Right lobe of liver (tissue), 6 donors: ENCODE results near the gene AK5. TPM values are rescaled to one million over a fixed set of nuclear protein-coding genes. Genes with fewer than 3 reads are reported as not detected.

ENCODE experiments used
- ATAC-seq, 4 donors: fragments of 200-7000 bp; cut with Tn5 transposase; one replicate each; pipeline ENCODE4 v1.9.1; 2020; ENCODE audit warnings: mild to moderate bottlenecking in 4 of 4, moderate library complexity in 4 of 4
- DNase-seq, 3 donors: peaks; one replicate each; pipeline ENCODE4 v3.0.0-alpha.2; 2020
- H3K27ac ChIP-seq, 3 donors: fragments of 200-600 bp; one replicate each; pipeline ENCODE4 v1.8.0; 2022
- H3K27me3 ChIP-seq, 2 donors: fragments of 200-600 bp; one replicate each; pipeline ENCODE4 v1.8.0; 2022
- H3K36me3 ChIP-seq, 4 donors: fragments of 200-600 bp; sonication (generic) in 1 of 4; one replicate each; pipeline versions ENCODE4 v1.5.1 to v1.8.0; 2017 to 2022; ENCODE audit warnings: control low read depth in 1 of 4
- H3K4me1 ChIP-seq, 4 donors: fragments of 200-600 bp; sonication (generic) in 1 of 4; one replicate each; pipeline versions ENCODE4 v1.5.1 to v1.8.0; 2017 to 2022; ENCODE audit warnings: control low read depth in 1 of 4
- H3K4me3 ChIP-seq, 3 donors: fragments of 200-600 bp; one replicate each; pipeline ENCODE4 v1.8.0; 2022
- H3K9me3 ChIP-seq, 4 donors: fragments of 200-600 bp; sonication (generic) in 1 of 4; one replicate each; pipeline versions ENCODE4 v1.5.1 to v1.8.0; 2017 to 2022; ENCODE audit warnings: control low read depth in 1 of 4
- POLR2A ChIP-seq: fragments of 450-650 bp; IDR thresholded peaks from one replicate; pipeline ENCODE4 v1.6.1; 2017; ENCODE audit warnings: antibody characterized with exemption, mild to moderate bottlenecking
- WGBS: methylation state at CpG from one replicate; pipeline ENCODE4 v1.1.6; 2018; ENCODE audit warnings: low coverage, low lambda C conversion rate; ENCODE audit not compliant: insufficient coverage; ENCODE audit errors: missing lambda C conversion rate; 5-methylcytosine and 5-hydroxymethylcytosine counted together
- intact Hi-C, 2 donors: fragments of 100-400 bp; cut with DNase I; formaldehyde crosslinking; loops; one replicate each; pipeline versions ENCODE4 v1.11.2 to v1.14.1; 2022
- total RNA-seq, 6 experiments: library from RNA; depleted of rRNA in 2 of 6; stranded (reverse); fragments of >200 nt in 2 of 6; fragmentation: NEBNext Ultra II Directional in 3 of 6; extraction: Animal tissue kit (Norgen Biotek cat#: 25700) in 3 of 6; gene quantifications; one replicate each; pipeline versions ENCODE4 v1.1.0 to v1.2.4, GENCODE V29; 2016 to 2023
- TF ChIP-seq, protein P1 (sequence below), 4 donors: fragments of 200-600 bp in 3 of 4; fragments of 450-650 bp in 1 of 4; IDR thresholded peaks; one replicate each; pipeline versions ENCODE4 v1.5.1 to v1.8.0; 2016 to 2022; ENCODE audit warnings: antibody characterized with exemption in 4 of 4, mild to moderate bottlenecking in 2 of 4
- donor health status: DM: no; HTN: yes; CAD: no.
- donor health status: DM: no; HTN: no; CAD: no.
- donor health status: DM: no; HTN: no; CAD: no.
- donor health status: DM: no; HTN: yes; CAD: no.
- donor health status: DM: no; HTN: yes; CAD: no.

AK5 gene
- total RNA-seq, 6 experiments from 2014 or later, result 0.47 to 0.53 TPM; not detected in 4

DNA sequence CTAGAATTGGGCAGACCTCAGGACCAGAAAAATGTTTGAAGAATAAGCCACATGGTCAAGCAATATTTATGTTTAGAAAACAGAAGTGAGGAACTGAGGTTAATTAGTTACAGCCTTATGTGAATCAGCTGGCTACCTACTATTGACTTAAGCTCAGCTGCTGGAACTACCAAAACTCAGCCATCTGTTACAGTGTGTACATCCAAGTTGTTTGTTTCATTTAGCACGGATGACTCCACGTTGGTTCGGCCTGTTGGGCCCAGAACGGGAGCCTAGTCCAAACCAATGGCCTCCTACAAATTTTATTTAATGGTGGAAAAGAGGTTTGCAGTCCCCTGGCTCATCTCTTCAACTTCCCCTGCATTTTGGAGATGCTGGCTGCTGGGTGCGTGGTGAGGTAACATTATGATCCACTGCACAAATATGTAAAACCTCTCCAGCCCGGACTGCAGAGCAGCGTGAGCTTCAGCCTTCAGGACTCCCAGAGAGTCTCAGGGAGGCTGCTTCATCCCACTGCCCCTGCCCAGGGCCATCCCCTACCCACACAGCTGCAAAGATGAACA lies 257.2 kb downstream of the AK5 start:
- TF ChIP-seq, protein P1, sequence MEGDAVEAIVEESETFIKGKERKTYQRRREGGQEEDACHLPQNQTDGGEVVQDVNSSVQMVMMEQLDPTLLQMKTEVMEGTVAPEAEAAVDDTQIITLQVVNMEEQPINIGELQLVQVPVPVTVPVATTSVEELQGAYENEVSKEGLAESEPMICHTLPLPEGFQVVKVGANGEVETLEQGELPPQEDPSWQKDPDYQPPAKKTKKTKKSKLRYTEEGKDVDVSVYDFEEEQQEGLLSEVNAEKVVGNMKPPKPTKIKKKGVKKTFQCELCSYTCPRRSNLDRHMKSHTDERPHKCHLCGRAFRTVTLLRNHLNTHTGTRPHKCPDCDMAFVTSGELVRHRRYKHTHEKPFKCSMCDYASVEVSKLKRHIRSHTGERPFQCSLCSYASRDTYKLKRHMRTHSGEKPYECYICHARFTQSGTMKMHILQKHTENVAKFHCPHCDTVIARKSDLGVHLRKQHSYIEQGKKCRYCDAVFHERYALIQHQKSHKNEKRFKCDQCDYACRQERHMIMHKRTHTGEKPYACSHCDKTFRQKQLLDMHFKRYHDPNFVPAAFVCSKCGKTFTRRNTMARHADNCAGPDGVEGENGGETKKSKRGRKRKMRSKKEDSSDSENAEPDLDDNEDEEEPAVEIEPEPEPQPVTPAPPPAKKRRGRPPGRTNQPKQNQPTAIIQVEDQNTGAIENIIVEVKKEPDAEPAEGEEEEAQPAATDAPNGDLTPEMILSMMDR (IDR thresholded peaks at IDR 0.05), result no peak
- peak; percentile 91 to 96 (median 92) for ATAC-seq
- Histone ChIP-seq H3K36me3 (no peaks in the 10 kb centered on the region), H3K9me3 (no peaks in the 10 kb centered on the region), H3K4me1 (peaks cover 0 to 18% (median 8%) of the 10 kb centered on the region in 4 donors), H3K4me3 (no peak overlapping the region), H3K27ac (peak overlapping the region in 2 of 3 donors; percentile 50 to 72), H3K27me3 (no peaks in the 10 kb centered on the region)
- no peak for DNase-seq
- 8% methylated on average over 6 of the region's 7 CpGs for WGBS
- intact Hi-C loops, result no loop called here

DNA sequence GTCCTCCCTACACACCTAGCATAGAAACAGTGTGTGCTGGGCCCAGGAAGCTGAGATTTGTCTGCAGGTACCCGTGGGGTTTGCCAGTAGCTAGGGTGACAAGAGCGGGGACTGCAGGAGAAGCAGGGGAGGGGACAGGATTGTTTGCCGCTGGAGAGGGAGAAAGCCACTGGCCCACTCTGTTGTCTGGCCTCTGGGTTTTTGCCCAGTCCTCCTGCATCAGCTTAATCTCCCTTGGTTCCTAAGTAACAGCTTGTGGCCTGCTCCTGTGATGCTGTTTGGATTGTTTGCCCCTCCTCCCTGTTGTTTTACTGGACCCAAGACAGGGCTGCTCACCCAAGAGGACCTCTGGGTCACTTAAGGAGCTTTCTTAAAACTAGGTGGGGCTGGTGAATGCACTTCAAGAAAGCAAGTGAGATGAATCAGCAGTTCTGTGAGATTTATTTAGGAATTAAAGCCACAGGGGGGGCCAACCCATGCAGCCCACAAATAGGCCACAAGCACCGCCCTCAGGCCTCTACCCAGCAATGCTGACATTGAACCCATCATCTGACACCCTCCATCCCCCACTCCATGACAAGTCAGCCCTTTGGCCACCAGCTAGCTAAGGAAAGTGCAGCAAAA lies 257.8 kb downstream of the AK5 start:
- Histone ChIP-seq H3K27me3 (no peaks in the 10 kb centered on the region), H3K36me3 (no peaks in the 10 kb centered on the region), H3K4me1 (peaks cover 0 to 18% (median 8%) of the 10 kb centered on the region in 4 donors), H3K27ac (peak overlapping the region in 1 of 3 donors; percentile 72), H3K4me3 (no peak overlapping the region), H3K9me3 (no peaks in the 10 kb centered on the region)
- intact Hi-C loops, result no loop called here
- WGBS, result 50% methylated on average over 1 of the region's 4 CpGs
- no peak for DNase-seq
- peak in 3 of 4 donors; percentile 4 to 7 (median 4) for ATAC-seq
- no peak for TF ChIP-seq POLR2A
- TF ChIP-seq, protein P1 (IDR thresholded peaks at IDR 0.05), result no peak

DNA sequence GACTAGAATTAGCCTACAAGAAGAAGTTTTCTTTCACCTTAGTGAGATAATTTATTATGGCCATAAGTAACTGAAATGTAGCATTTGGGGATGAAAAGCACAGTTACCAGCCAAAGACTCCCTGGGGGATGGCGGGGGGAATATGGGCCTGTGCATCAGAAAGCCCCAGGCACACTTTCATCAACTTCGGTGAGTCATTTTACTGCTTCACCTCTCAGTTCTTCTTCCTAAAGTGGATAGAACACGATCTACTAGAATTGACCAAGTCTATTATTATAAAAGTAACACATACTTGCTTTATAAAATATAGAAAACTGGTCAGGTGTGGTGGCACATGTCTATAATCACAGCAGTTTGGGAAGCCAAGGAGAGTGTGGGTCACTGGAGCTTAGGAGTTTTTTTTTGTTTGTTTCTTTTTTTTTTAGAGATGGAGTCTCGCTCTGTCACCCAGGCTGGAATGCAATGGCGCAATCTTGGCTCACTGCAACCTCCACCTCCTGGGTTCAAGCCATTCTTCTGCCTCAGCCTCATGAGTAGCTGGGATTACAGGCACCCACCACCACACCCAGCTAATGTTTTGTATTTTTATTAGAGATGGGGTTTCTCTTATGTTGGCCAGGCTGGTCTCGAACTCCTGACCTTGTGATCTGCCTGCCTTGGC lies 258.8 kb downstream of the AK5 start:
- no peak for TF ChIP-seq POLR2A
- TF ChIP-seq, protein P1 (IDR thresholded peaks at IDR 0.05), result no peak
- intact Hi-C loops, result no loop called here
- Histone ChIP-seq H3K4me3 (no peak overlapping the region), H3K36me3 (no peaks in the 10 kb centered on the region), H3K9me3 (no peaks in the 10 kb centered on the region), H3K4me1 (peaks cover 0 to 18% (median 8%) of the 10 kb centered on the region in 4 donors), H3K27me3 (no peaks in the 10 kb centered on the region), H3K27ac (no peak overlapping the region)
- WGBS, result 71% methylated on average over 6 of the region's 6 CpGs
- ATAC-seq, result no peak
- DNase-seq, result no peak

DNA sequence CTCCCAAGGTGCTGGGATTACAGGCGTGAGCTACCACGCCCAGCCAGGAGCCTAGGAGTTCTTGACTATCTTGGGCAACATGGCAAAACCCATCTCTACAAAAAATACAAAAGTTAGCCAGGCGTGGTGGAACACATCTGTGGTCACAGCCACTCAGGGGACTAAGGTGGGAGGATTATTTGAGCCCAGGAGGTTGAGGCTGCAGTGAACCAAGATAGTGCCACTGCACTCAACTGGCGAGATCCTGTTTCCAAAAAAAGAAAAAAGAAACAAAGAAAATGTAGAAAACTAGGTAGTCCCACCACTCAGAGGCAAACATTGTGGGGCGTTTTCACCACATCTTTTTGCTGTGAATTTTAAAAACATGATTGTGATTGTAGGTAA lies 259.3 kb downstream of the AK5 start:
- Histone ChIP-seq H3K4me3 (no peak overlapping the region), H3K27me3 (no peaks in the 10 kb centered on the region), H3K27ac (no peak overlapping the region), H3K4me1 (peaks cover 0 to 18% (median 8%) of the 10 kb centered on the region in 4 donors), H3K36me3 (no peaks in the 10 kb centered on the region), H3K9me3 (no peaks in the 10 kb centered on the region)
- DNase-seq (no peak), ATAC-seq (no peak)
- intact Hi-C loops, result no loop called here
- 99% methylated on average over 5 of the region's 5 CpGs for WGBS
- TF ChIP-seq POLR2A, result no peak
- TF ChIP-seq, protein P1 (IDR thresholded peaks at IDR 0.05), result no peak
